Panc1 (cell line): Measurements from ENCODE around the gene SAMM50.

Experiments
- CTCF ChIP-seq: fragments of 450-650 bp; IDR thresholded peaks from 2 replicates; pipeline ENCODE4 v1.5.1; 2017; ENCODE audit warnings: mild to moderate bottlenecking
- POLR2AphosphoS5 ChIP-seq: IDR thresholded peaks from 2 replicates; pipeline ENCODE4 v1.6.1; 2012; ENCODE audit warnings: mild to moderate bottlenecking, low read depth, low read length, moderate library complexity

- no peak for TF ChIP-seq POLR2AphosphoS5
- no peak for TF ChIP-seq CTCF
Observed at GRCh38 chr22:44042249-44043218, 87.3 kb downstream of the SAMM50 start.
